Measurements from ENCODE around the gene LTB4R2. TPM values are rescaled to one million over a fixed set of nuclear protein-coding genes. Genes with fewer than 3 reads are reported as not detected.

The LTB4R2 gene
- total RNA-seq, 1 donor from 2014 or later, result 17.5 TPM

Other genes starting within 250 kb of the LTB4R2 start
- gene CPNE6, start 238.6 kb upstream of the LTB4R2 start, total RNA-seq, result not detected in 2 replicates
- 55.4 and 60.4 TPM in 2 replicates for gene PCK2, start 215.8 kb upstream of the LTB4R2 start, total RNA-seq
- gene DCAF11, start 195.4 kb upstream of the LTB4R2 start, total RNA-seq, result 81.8 and 84.9 TPM in 2 replicates
- 2.4 and 2.9 TPM in 2 replicates for gene NRL, start 195.2 kb upstream of the LTB4R2 start, total RNA-seq
- 0.57 and 1.1 TPM in 2 replicates for gene FITM1, start 179.5 kb upstream of the LTB4R2 start, total RNA-seq
- gene PSME1, start 173.9 kb upstream of the LTB4R2 start, total RNA-seq, result 517 and 520 TPM in 2 replicates
- gene EMC9, start 168.5 kb upstream of the LTB4R2 start, total RNA-seq, result 22.1 and 23.3 TPM in 2 replicates
- gene PSME2, start 163.5 kb upstream of the LTB4R2 start, total RNA-seq, result 725 and 729 TPM in 2 replicates
- 128 and 138 TPM in 2 replicates for gene RNF31, start 162.6 kb upstream of the LTB4R2 start, total RNA-seq
- gene IRF9, start 148.9 kb upstream of the LTB4R2 start, total RNA-seq, result 264 and 265 TPM in 2 replicates
- 66.0 and 68.7 TPM in 2 replicates for gene REC8, start 138.1 kb upstream of the LTB4R2 start, total RNA-seq
- 50.2 and 55.0 TPM in 2 replicates for gene IPO4, start 121.3 kb upstream of the LTB4R2 start, total RNA-seq
- gene TM9SF1, start 114.7 kb upstream of the LTB4R2 start, total RNA-seq, result 41.2 and 42.6 TPM in 2 replicates
- 0.34 and 0.39 TPM in 2 replicates for gene TSSK4, start 104.4 kb upstream of the LTB4R2 start, total RNA-seq
- 85.8 and 90.3 TPM in 2 replicates for gene CHMP4A, start 96.7 kb upstream of the LTB4R2 start, total RNA-seq
- gene MDP1, start 94.1 kb upstream of the LTB4R2 start, total RNA-seq, result 11.1 and 13.8 TPM in 2 replicates
- gene NEDD8, start 77.8 kb upstream of the LTB4R2 start, total RNA-seq, result 191 and 199 TPM in 2 replicates
- 59.8 and 60.9 TPM in 2 replicates for gene GMPR2, start 77.2 kb upstream of the LTB4R2 start, total RNA-seq
- gene TINF2, start 67.5 kb upstream of the LTB4R2 start, total RNA-seq, result 129 and 136 TPM in 2 replicates
- 4.1 and 5.6 TPM in 2 replicates for gene TGM1, start 47.0 kb upstream of the LTB4R2 start, total RNA-seq
- gene RABGGTA, start 38.5 kb upstream of the LTB4R2 start, total RNA-seq, result 45.9 and 54.4 TPM in 2 replicates
- 20.7 and 29.6 TPM in 2 replicates for gene DHRS1, start 10.4 kb upstream of the LTB4R2 start, total RNA-seq
- 41.3 and 41.6 TPM in 2 replicates for gene NOP9, start 10.3 kb upstream of the LTB4R2 start, total RNA-seq
- 28.6 and 29.5 TPM in 2 replicates for gene CIDEB, start 2.2 kb upstream of the LTB4R2 start, total RNA-seq
- gene LTB4R, start 1.4 kb downstream of the LTB4R2 start, total RNA-seq, result 19.2 and 23.4 TPM in 2 replicates
- gene ADCY4, start 24.9 kb downstream of the LTB4R2 start, total RNA-seq, result 3.5 and 5.8 TPM in 2 replicates
- gene RIPK3, start 29.9 kb downstream of the LTB4R2 start, total RNA-seq, result 29.7 and 34.6 TPM in 2 replicates
- 0.09 TPM in 1 of 2 replicates, not detected in the other for gene NFATC4, start 58.0 kb downstream of the LTB4R2 start, total RNA-seq
- 0.14 TPM in 2 replicates for gene NYNRIN, start 88.9 kb downstream of the LTB4R2 start, total RNA-seq
- gene CBLN3, start 119.5 kb downstream of the LTB4R2 start, total RNA-seq, result 5.0 and 5.5 TPM in 2 replicates
- 76.6 and 79.3 TPM in 2 replicates for gene KHNYN, start 119.8 kb downstream of the LTB4R2 start, total RNA-seq
- gene SDR39U1, start 132.6 kb downstream of the LTB4R2 start, total RNA-seq, result 48.2 and 56.4 TPM in 2 replicates
- gene CMA1, start 198.1 kb downstream of the LTB4R2 start, total RNA-seq, result not detected in 2 replicates

Data from T-helper 2 cell treated with Interferon-gamma antibody and Interleukin-4, amounts not matched to agents 100 ng/mL and 5 ng/mL, for 36 hours (primary cell).